Motor neuron (in vitro differentiated cells): ENCODE results near the gene SDC3. TPM values are rescaled to one million over a fixed set of nuclear protein-coding genes. Genes with fewer than 3 reads are reported as not detected.
"Not testable (repeated sequence)": the region's sequence is repeated elsewhere in the genome, so short reads cannot be mapped to it uniquely, and the experiment has no call there.

ENCODE experiments used
- ATAC-seq, 8 experiments: fragments of 200-7000 bp; cut with Tn5 transposase; replicated peaks in 6 of 8; 2 replicates each; pipeline ENCODE4 v1.8.0; 2021; ENCODE audit warnings: mild to moderate bottlenecking in 8 of 8, moderate library complexity in 8 of 8
- H3K27ac ChIP-seq, 2 donors: fragments of 250-450 bp; sonication (Bioruptor Pico); 2 replicates each; pipeline ENCODE4 v1.9.0; 2021; ENCODE audit warnings: antibody characterized with exemption in 2 of 2, mild to moderate bottlenecking in 2 of 2, moderate library complexity in 1 of 2
- H3K4me1 ChIP-seq, 2 donors: fragments of 250-450 bp; sonication (Bioruptor Pico); replicated peaks in 1 of 2; 2 replicates each; pipeline ENCODE4 v1.6.1; 2021; ENCODE audit warnings: antibody characterized with exemption in 2 of 2, mild to moderate bottlenecking in 2 of 2, moderate library complexity in 1 of 2
- H3K4me3 ChIP-seq, 5 donors: fragments of 250-450 bp; sonication (Bioruptor Pico); 2 replicates each; pipeline ENCODE4 v1.9.0; 2021; ENCODE audit warnings: antibody characterized with exemption in 5 of 5, mild to moderate bottlenecking in 5 of 5, moderate library complexity in 4 of 5
- WGBS, 10 experiments: fragments of 450-650 bp; shearing (Covaris generic); methylation state at CpG; one replicate each; pipeline ENCODE4 v1.0.0; 2022; 5-methylcytosine and 5-hydroxymethylcytosine counted together
- in situ Hi-C, 9 experiments: fragments of 400-800 bp; cut with MboI; loops; one replicate each; pipeline ENCODE4 v1.15.0; 2021; ENCODE audit warnings: low sequenced_read_pairs in 9 of 9, low pct_unique_long_range_greater_than_20kb in 2 of 9; ENCODE audit not compliant: unreplicated experiment in 9 of 9
- total RNA-seq, 8 experiments: library from RNA; unstranded; fragments of 300-600 nt; gene quantifications; 2 replicates each; pipeline versions ENCODE4 v1.2.3 to v1.2.4, GENCODE V29; 2022

SDC3 gene
- 100 to 1,000 TPM in 2 of 8 experiments, 10 to 100 TPM in 5, 1 to 10 TPM in 1; 8.8 to 165 (median 76.0) TPM for total RNA-seq

DNA sequence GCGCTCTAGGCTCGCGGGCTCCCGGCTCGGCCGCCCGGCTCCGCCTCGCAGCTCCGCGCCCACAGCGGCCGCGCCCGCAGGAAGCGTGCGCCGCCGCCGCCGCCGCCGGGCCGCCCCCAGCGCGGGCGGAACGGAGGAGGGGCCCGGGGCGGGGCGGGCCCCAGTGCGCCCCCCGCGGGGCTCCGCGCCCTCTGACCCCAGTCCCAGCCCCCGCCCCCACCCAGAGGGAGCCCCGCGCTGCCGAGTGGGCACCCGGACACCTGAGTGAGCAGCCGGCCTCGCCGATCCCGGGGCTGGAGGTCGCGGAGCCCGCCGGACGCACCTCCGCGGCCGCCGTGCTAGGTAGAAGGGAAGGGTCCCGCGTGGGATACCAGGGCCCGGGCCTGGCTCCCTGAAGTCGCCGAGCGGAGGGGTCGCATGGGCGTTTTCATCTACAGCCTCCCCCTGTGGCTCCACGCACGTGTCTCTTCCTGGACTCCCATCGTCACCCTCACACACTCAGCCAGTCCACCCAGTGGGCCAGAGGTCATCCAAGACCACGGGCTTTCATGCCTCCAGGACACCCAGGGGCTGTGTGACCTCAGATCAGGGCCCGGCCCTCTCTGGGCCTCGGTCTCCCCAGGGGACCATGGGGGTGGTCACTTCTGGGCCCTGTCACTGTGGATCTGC is at the start of gene SDC3:
SDC3 (minus strand) TSS at position 63 of the 669 bp plus-strand sequence. CDS start 172 bp downstream, outside the sequence.
- Histone ChIP-seq H3K4me3 (peak within 1 kb of the TSS; percentile 59 to 98 (median 82)), H3K27ac (peak within 1 kb of the TSS; percentile 83 to 93), H3K4me1 (peaks cover 36 to 60% of the 10 kb centered on the region in 2 donors)
- in situ Hi-C loops = no loop called here
- ATAC-seq = peak; percentile 42 to 78 (median 51)
- 10 to 60% (median 45%) methylated on average over 2 to 24 of the region's 68 CpGs; no CpG with 5 or more reads in 6 of the 10 experiments for WGBS, 10 experiments

GRCh38 chr1:30957560-30958222 is 49.1 kb upstream of the SDC3 start:
- WGBS, 10 experiments = 33 to 100% (median 97%) methylated on average over 1 to 4 of the region's 4 CpGs
- in situ Hi-C loops = no loop called here
- Histone ChIP-seq H3K4me3 (no peak overlapping the region), H3K27ac (no peak overlapping the region), H3K4me1 (no peaks in the 10 kb centered on the region)
- ATAC-seq = no peak

GRCh38 chr1:30955448-30956015 is 47.0 kb upstream of the SDC3 start:
- in situ Hi-C loops = no loop called here
- Histone ChIP-seq H3K27ac (no peak overlapping the region), H3K4me1 (no peaks in the 10 kb centered on the region), H3K4me3 (no peak overlapping the region)
- 0 to 100% (median 59%) methylated on average over 1 of the region's 1 CpG; no CpG with 5 or more reads in 2 of the 10 experiments for WGBS, 10 experiments
- ATAC-seq = no peak

- WGBS, 10 experiments = 64 to 100% (median 97%) methylated on average over 2 to 11 of the region's 11 CpGs; no CpG with 5 or more reads in 2 of the 10 experiments
- no peak overlapping the region for H3K4me3 ChIP-seq
- no peak overlapping the region for H3K27ac ChIP-seq
- H3K4me1 ChIP-seq = no peaks in the 10 kb centered on the region
- in situ Hi-C loops = no loop called here
- ATAC-seq = no peak
Observed at GRCh38 chr1:30953685-30954084, 45.1 kb upstream of the SDC3 start.

GRCh38 chr1:30952098-30952497 is 43.5 kb upstream of the SDC3 start:
- no peak for ATAC-seq
- Histone ChIP-seq H3K27ac (no peak overlapping the region), H3K4me1 (no peaks in the 10 kb centered on the region), H3K4me3 (no peak overlapping the region)
- WGBS, 10 experiments = 56 to 100% (median 93%) methylated on average over 2 to 5 of the region's 5 CpGs
- in situ Hi-C loops = no loop called here

DNA sequence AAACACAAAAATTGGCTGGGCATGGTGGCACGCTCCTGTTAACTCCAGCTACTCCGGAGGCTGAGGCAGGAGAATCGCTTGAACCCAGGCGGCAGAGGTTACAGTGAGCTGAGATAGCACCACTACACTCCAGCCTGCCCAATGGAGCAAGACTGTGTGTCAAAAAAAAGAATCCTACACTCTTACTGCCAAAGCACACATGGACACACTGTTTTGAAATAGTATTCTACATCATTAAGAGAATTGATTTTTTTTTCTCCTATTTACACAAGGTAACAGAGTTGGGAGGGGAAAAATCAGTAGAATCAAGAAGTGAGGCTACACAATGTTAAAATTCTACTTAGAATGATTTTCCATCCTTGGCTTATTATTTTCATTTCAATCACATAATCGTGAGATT is 42.1 kb upstream of the SDC3 start:
- 44 to 100% (median 98%) methylated on average over 1 to 5 of the region's 5 CpGs; no CpG with 5 or more reads in 1 of the 10 experiments for WGBS, 10 experiments

GRCh38 chr1:30950053-30950452 is 41.5 kb upstream of the SDC3 start:
- Histone ChIP-seq H3K4me1 (no peaks in the 10 kb centered on the region), H3K27ac (no peak overlapping the region), H3K4me3 (no peak overlapping the region)
- no peak for ATAC-seq
- WGBS, 10 experiments = 87 to 100% (median 93%) methylated on average over 1 to 5 of the region's 5 CpGs; no CpG with 5 or more reads in 1 of the 10 experiments
- in situ Hi-C loops = no loop called here

More for the DNA sequence above, 42.1 kb upstream of the SDC3 start:
- H3K27ac ChIP-seq = no peak overlapping the region
- no peak overlapping the region for H3K4me3 ChIP-seq
- in situ Hi-C loops = no loop called here
- H3K4me1 ChIP-seq = no peaks in the 10 kb centered on the region
- ATAC-seq = no peak

GRCh38 chr1:30949487-30949838 is 40.9 kb upstream of the SDC3 start:
- in situ Hi-C loops, H3K4me3 ChIP-seq, H3K27ac ChIP-seq, H3K4me1 ChIP-seq: not testable (repeated sequence)
- ATAC-seq = peak in 2 of 8 experiments; percentile 21 to 24
- no CpG with 5 or more reads among the region's 1 CpG for WGBS, 10 experiments

DNA sequence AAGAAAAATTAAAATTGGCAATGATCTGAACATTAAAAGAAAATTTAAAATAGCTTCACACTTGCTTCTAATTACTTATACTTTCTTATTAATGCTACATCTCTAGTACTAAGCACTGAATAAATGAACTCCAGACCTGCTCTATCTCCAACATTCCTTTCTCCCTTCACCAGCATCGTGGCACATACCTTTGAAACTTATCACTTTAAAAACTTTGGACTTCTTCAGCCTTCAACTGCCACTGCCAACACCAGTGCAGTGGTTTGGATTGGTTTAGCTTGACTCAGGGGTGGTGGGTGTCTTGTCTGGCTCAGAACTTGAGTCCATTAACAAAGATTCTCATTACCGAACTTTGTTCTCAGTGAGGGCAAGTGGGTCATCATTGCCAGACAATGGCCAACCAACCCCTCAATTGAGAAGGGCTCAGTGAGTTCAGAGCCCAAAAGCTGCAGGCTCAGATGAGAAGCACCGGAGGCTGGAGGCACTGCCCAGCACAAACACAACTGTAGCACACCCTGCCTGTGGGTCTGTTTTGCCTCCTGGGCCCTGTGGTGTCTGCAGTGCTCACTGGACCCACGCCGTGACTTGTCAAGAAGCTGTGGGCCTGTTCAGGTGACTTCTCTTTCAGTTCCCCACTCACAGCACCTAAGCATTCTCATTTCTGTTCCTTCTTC is 40.4 kb upstream of the SDC3 start:
- peak in 1 of 8 experiments; percentile 20 for ATAC-seq
- in situ Hi-C loops, H3K4me3 ChIP-seq, H3K27ac ChIP-seq, H3K4me1 ChIP-seq: not testable (repeated sequence)
- 63 to 100% (median 100%) methylated on average over 1 of the region's 5 CpGs; no CpG with 5 or more reads in 5 of the 10 experiments for WGBS, 10 experiments

DNA sequence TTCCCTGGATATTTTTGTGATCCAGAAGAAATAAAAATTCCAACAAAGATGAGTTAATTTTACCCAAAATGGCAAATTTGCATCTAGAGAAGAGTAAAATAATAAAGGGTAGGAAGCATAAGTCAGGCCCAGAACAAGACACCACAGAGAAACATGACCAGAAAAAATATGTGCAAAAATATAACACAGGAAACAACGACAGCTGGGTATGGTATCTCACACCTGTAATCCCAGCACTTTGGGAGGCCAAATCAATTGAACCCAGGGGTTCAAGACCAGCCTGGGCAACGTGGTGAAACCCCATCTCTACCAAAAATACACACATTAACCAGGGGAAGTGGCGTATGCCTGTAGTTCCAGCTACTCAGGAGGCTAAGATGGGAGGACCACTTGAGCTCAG is 39.7 kb upstream of the SDC3 start:
- Histone ChIP-seq H3K4me3 (no peak overlapping the region), H3K4me1 (no peaks in the 10 kb centered on the region), H3K27ac (no peak overlapping the region)
- 80 to 100% (median 93%) methylated on average over 1 to 3 of the region's 3 CpGs; no CpG with 5 or more reads in 1 of the 10 experiments for WGBS, 10 experiments
- in situ Hi-C loops = no loop called here
- no peak for ATAC-seq

DNA sequence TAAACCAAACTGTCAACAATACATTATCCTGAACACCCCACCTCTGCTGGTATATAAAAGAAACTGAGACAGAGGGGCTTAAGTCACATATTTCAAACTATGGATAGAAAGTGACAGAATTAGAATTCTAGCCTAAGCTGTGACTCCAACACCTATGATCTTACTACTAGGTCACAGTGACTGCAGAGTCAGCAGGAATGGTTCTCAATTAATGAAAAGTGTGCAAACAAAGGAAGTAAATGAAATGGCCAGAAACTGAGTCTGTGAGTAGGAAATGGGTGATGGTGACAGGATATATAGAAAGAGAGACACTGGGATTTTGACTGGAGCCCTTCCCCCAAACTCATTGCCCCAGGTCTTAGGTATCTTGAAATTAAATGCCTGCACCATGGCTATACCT is 38.7 kb upstream of the SDC3 start:
- H3K4me3 ChIP-seq = no peak overlapping the region
- H3K4me1 ChIP-seq = no peaks in the 10 kb centered on the region
- H3K27ac ChIP-seq = no peak overlapping the region
- in situ Hi-C loops = no loop called here
- no peak for ATAC-seq

- no peak overlapping the region for H3K27ac ChIP-seq
- 86 to 100% (median 98%) methylated on average over 1 to 7 of the region's 7 CpGs for WGBS, 10 experiments
- no peak overlapping the region for H3K4me3 ChIP-seq
- no peak for ATAC-seq
- in situ Hi-C loops = no loop called here
- H3K4me1 ChIP-seq = no peaks in the 10 kb centered on the region
Observed at GRCh38 chr1:30942326-30942963, 33.9 kb upstream of the SDC3 start.

DNA sequence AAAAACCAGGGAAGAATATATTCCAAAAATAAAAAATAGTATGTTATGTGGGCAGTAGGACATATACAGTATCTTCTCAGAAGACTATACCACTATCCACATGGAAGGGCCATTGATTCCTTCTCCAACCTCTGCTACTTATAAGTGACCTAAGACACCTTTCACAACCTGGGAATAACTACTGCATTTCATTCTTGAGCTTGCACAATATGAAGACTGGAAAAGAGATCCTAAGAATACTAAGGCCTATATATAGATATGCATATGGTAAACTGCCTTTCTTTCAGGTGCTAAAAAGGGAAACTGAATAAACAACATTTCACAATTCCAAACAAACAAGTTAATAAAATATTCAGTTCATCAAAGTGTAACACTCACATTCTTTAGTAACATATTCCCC is 32.0 kb upstream of the SDC3 start:
- no peak overlapping the region for H3K4me3 ChIP-seq
- in situ Hi-C loops = no loop called here
- H3K4me1 ChIP-seq = no peaks in the 10 kb centered on the region
- peak in 1 of 8 experiments; percentile 25 for ATAC-seq
- H3K27ac ChIP-seq = no peak overlapping the region
